Measurements from ENCODE around the gene KAT8. TPM values are rescaled to one million over a fixed set of nuclear protein-coding genes. Genes with fewer than 3 reads are reported as not detected.

The KAT8 gene
- polyA plus RNA-seq, 3 donors: 34.5 to 136 (median 42.0) TPM

DNA sequence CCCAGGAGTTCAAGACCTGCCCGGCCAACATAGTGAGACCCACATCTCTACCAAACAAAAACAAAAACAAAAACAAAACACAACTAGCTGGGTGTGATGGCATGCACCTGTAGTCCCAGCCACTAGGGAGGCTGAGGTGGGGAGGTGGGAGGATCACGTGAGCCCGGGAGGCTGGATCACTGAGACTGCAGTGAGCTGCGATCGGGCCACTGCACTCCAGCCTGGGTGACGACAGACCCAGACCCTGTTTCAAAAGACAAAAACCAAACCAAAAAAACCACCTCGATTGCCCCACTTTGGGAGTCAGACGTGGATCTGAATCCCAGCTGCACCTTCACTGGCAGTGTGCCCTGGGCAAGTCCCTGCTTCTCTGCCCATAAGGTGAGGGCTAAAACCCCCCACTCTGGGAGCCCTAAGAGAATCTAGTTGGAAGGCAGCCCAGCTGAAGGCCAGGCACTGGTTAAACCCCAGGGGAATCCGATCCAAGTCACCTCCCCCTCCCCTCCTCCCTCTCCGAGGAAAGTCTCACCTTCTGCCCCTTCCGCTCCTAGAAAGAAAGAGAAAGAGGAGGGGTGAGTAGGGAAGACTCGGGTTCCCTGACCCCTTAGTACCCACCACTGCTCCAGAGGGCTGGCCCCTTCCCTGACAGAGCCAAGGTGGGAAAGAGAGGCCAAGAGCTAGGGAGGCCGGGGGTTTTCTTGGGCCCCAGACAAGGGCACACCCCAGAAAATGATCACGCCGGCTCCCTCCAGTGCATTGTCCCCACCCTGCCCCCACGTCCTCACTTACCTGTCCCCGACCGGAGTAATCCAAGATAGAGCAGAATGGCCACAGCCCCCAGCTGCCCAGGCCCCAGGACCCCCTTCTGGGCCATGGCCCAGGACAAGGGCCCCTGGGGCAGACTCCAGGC is 17.4 kb downstream of the KAT8 start:
- WGBS (ENCODE audit: insufficient coverage): 72% methylated on average over 8 of the region's 18 CpGs
- Histone ChIP-seq H3K9me3 (replicated peaks in 1 of 2; ENCODE audit: control insufficient read depth in 1 of 2, insufficient read depth in 1 of 2, low read length in 2 of 2) (no peaks in the 10 kb centered on the region), H3K36me3 (replicated peaks in 1 of 2; ENCODE audit: control insufficient read depth in 1 of 2, insufficient read depth in 2 of 2, low read length in 2 of 2) (peaks cover 23 to 32% of the 10 kb centered on the region in 2 donors), H2AFZ (ENCODE audit: insufficient read depth, low read depth, low read length, poor library complexity, severe bottlenecking) (no peak overlapping the region), H4K20me1 (ENCODE audit: insufficient read depth, low read length) (no peaks in the 10 kb centered on the region), H3K27me3 (ENCODE audit: control insufficient read depth in 2 of 2, insufficient read depth in 2 of 2, low read length in 2 of 2) (no peaks in the 10 kb centered on the region), H3K79me2 (ENCODE audit: insufficient read depth, low read length) (no peaks in the 10 kb centered on the region), H3K4me3 (replicated peaks in 1 of 3; ENCODE audit: low read depth in 2 of 3, low read length in 3 of 3) (peak overlapping the region in 1 of 3 experiments; percentile 8), H3K27ac (ENCODE audit: low read depth in 1 of 2, low read length in 2 of 2) (peak overlapping the region; percentile 22 to 65), H3K4me2 (replicated peaks; ENCODE audit: extremely low read depth, low read length, poor library complexity, severe bottlenecking) (peak overlapping the region; percentile 25), H3K9ac (ENCODE audit: insufficient read depth, low read length, poor library complexity, severe bottlenecking) (no peak overlapping the region), H3K4me1 (ENCODE audit: control insufficient read depth in 1 of 2, insufficient read depth in 2 of 2, low read length in 2 of 2) (peaks cover 38 to 57% of the 10 kb centered on the region in 2 donors)
- intact Hi-C loops (cut with micrococcal nuclease): no loop called here
- peak overlapping the region in 1 of 2 donors; percentile 46 for H3K4me3 Mint-ChIP-seq
- peaks cover 40% of the 10 kb centered on the region for H3K4me1 Mint-ChIP-seq
- DNase-seq: peak; percentile 38 to 79 (median 65)
- H3K9me3 Mint-ChIP-seq: no peaks in the 10 kb centered on the region
- peaks cover 34 to 38% of the 10 kb centered on the region in 2 donors for H3K36me3 Mint-ChIP-seq
- H3K27ac Mint-ChIP-seq: peak overlapping the region; percentile 60 to 91 (median 82)
- peaks cover 0 to 1% (median 1%) of the 10 kb centered on the region in 3 donors for H3K27me3 Mint-ChIP-seq (ENCODE audit: low read depth in 3 of 3)
- TF ChIP-seq, protein P1, sequence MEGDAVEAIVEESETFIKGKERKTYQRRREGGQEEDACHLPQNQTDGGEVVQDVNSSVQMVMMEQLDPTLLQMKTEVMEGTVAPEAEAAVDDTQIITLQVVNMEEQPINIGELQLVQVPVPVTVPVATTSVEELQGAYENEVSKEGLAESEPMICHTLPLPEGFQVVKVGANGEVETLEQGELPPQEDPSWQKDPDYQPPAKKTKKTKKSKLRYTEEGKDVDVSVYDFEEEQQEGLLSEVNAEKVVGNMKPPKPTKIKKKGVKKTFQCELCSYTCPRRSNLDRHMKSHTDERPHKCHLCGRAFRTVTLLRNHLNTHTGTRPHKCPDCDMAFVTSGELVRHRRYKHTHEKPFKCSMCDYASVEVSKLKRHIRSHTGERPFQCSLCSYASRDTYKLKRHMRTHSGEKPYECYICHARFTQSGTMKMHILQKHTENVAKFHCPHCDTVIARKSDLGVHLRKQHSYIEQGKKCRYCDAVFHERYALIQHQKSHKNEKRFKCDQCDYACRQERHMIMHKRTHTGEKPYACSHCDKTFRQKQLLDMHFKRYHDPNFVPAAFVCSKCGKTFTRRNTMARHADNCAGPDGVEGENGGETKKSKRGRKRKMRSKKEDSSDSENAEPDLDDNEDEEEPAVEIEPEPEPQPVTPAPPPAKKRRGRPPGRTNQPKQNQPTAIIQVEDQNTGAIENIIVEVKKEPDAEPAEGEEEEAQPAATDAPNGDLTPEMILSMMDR (IDR thresholded peaks at IDR 0.05): no peak

DNA sequence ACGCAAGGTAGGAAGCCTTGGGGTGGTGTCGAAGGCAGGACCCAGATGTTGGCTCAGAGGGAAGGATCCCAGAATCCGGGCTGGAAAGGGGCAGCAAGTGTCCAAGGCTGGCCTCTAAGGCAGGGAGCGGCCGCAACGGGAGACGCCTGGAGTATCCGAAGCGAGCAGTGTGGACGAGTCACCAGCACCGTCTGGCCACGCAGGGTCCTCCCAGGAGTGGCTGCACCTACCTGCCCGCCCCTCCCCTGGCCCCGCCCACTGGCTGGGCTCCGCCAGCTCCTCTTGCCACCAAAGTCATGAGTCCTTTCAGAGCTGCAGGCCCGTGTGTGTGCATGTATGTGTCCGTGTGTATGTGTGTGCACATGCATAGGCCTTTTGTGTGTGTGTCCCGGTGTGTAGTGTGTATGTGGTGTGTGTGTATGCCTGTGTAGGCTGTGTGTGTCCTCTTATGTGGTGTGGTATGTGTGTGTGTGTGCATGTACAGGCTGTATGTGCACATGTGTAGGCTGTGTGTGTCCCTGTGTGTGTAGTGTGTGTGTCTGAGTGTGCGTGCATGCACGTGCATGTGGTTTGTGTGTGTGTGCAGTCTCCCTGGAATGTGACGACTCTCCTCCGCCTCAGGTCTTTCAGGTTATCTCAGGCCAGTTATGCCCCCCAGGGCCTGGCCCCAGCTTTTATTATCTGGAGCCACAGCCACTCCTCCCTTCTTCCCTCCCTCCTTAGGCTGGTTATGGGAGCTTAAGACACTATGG is 18.2 kb downstream of the KAT8 start, which contains the start of gene PRSS8:
Gene PRSS8 (minus strand): TSS at position 193 of the 752 bp plus-strand sequence. CDS start 229 bp downstream, outside the sequence.
- Mint-ChIP-seq H3K36me3 (peaks cover 30 to 33% of the 10 kb centered on the region in 2 donors), H3K9me3 (peaks cover 0 to 2% (median 0%) of the 10 kb centered on the region in 7 donors), H3K27me3 (ENCODE audit: low read depth in 3 of 3) (peaks cover 0 to 1% (median 1%) of the 10 kb centered on the region in 3 donors), H3K4me3 (peak within 1 kb of the TSS in 1 of 2 donors; percentile 46), H3K4me1 (peaks cover 34% of the 10 kb centered on the region), H3K27ac (peak within 1 kb of the TSS; percentile 60 to 91 (median 82))
- peak within 1 kb of the TSS in 1 of 2 donors; percentile 65 for H3K27ac ChIP-seq (ENCODE audit: low read depth in 1 of 2, low read length in 2 of 2)
- no peak within 1 kb of the TSS for H3K9ac ChIP-seq (ENCODE audit: insufficient read depth, low read length, poor library complexity, severe bottlenecking)
- H3K27me3 ChIP-seq (ENCODE audit: control insufficient read depth in 2 of 2, insufficient read depth in 2 of 2, low read length in 2 of 2): no peaks in the 10 kb centered on the region
- H2AFZ ChIP-seq (ENCODE audit: insufficient read depth, low read depth, low read length, poor library complexity, severe bottlenecking): no peak within 1 kb of the TSS
- H3K4me1 ChIP-seq (ENCODE audit: control insufficient read depth in 1 of 2, insufficient read depth in 2 of 2, low read length in 2 of 2): peaks cover 34 to 54% of the 10 kb centered on the region in 2 donors
- H3K4me3 ChIP-seq (replicated peaks in 1 of 3; ENCODE audit: low read depth in 2 of 3, low read length in 3 of 3): peak within 1 kb of the TSS in 1 of 3 experiments; percentile 8
- H4K20me1 ChIP-seq (ENCODE audit: insufficient read depth, low read length): no peaks in the 10 kb centered on the region
- H3K4me2 ChIP-seq (replicated peaks; ENCODE audit: extremely low read depth, low read length, poor library complexity, severe bottlenecking): peak within 1 kb of the TSS; percentile 25
- TF ChIP-seq, protein P1 (IDR thresholded peaks at IDR 0.05): no peak
- no peaks in the 10 kb centered on the region for H3K79me2 ChIP-seq (ENCODE audit: insufficient read depth, low read length)
- DNase-seq: peak in 1 of 3 donors; percentile 5
- WGBS (ENCODE audit: insufficient coverage): 92% methylated on average over 17 of the region's 22 CpGs
- intact Hi-C loops (cut with micrococcal nuclease): no loop called here
- H3K36me3 ChIP-seq (replicated peaks in 1 of 2; ENCODE audit: control insufficient read depth in 1 of 2, insufficient read depth in 2 of 2, low read length in 2 of 2): peaks cover 23 to 27% of the 10 kb centered on the region in 2 donors
- H3K9me3 ChIP-seq (replicated peaks in 1 of 2; ENCODE audit: control insufficient read depth in 1 of 2, insufficient read depth in 1 of 2, low read length in 2 of 2): no peaks in the 10 kb centered on the region
